ENCODE results near the gene PCF11.
"Not testable (repeated sequence)": the region's sequence is repeated elsewhere in the genome, so short reads cannot be mapped to it uniquely, and the experiment has no call there.

The PCF11 gene, protein sequence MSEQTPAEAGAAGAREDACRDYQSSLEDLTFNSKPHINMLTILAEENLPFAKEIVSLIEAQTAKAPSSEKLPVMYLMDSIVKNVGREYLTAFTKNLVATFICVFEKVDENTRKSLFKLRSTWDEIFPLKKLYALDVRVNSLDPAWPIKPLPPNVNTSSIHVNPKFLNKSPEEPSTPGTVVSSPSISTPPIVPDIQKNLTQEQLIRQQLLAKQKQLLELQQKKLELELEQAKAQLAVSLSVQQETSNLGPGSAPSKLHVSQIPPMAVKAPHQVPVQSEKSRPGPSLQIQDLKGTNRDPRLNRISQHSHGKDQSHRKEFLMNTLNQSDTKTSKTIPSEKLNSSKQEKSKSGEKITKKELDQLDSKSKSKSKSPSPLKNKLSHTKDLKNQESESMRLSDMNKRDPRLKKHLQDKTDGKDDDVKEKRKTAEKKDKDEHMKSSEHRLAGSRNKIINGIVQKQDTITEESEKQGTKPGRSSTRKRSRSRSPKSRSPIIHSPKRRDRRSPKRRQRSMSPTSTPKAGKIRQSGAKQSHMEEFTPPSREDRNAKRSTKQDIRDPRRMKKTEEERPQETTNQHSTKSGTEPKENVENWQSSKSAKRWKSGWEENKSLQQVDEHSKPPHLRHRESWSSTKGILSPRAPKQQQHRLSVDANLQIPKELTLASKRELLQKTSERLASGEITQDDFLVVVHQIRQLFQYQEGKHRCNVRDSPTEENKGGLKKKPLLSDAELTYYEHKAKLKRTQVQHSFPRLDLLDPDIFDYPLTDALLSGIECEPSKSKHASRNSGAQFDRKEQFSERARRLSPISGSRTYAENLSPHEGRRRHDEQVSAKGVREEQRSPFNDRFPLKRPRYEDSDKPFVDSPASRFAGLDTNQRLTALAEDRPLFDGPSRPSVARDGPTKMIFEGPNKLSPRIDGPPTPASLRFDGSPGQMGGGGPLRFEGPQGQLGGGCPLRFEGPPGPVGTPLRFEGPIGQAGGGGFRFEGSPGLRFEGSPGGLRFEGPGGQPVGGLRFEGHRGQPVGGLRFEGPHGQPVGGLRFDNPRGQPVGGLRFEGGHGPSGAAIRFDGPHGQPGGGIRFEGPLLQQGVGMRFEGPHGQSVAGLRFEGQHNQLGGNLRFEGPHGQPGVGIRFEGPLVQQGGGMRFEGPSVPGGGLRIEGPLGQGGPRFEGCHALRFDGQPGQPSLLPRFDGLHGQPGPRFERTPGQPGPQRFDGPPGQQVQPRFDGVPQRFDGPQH (N-terminal part only)

DNA sequence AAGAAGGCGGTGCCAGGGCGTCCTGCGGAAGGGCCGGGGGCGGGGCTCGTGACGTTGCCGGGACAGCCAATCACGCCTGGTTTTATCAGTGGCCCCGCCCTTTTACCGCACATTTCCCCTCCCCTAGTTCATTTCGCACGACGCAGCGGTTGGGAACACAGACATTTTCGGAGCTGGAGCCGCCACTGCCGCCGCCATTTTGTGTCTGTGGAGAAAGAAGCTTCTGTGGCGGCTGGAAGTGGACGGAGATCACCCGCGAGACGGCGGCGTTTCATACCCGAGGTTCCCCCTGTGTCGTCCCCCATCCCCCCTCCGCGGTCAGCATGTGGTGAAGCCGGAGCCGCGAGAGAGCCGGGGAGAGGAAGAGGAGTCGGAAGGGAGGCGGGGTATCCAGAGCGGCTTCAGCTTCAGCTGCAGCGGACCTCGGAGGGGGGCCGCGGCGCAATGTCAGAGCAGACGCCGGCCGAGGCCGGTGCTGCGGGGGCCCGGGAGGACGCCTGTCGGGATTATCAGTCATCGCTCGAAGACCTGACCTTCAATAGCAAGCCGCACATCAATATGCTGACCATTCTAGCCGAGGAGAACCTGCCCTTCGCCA lies at the start of gene PCF11:
TSS of gene PCF11 (plus strand) at position 136 of the 598 bp plus-strand sequence. CDS start at position 445, 309 bp downstream.
- no peak for DNase-seq

DNA sequence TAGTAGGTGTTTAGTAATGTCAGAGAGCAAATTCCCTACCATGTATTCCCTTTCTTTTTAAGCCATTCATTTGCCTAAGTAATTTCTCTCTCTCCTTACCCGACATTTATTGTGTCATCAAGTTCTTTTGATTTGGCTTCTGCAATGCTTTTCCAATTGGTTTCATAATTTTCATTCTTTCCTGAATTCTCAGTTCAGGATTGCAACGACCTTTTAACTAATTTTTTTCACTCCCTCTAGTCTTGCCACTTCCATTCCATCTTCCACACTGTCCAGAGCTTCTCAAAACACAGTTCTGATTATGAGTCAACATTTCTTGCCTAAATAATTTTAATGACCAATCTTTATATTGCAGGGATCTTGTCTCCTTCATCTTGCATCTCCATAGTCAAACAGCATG lies 44.0 kb upstream of the PCF11 start:
- DNase-seq = no peak

DNA sequence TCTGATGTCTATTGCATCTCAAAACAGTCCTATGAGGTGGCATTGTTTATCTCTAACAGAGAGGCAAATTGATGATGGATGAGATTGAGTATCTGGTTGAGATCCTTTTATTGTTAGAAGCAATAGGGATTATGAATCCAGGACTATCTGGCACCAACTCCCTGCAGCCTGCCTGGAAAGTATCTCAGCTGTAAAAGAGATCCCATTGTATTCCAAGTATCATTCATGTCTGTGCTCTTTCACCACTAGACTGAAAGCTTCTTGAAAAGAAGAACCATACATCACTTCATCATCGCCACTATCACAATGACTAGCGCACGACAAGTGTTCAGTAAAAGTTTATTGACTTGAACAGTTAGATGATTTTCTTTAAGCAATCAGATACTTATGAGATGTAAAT lies 41.9 kb upstream of the PCF11 start:
- no peak for DNase-seq

DNA sequence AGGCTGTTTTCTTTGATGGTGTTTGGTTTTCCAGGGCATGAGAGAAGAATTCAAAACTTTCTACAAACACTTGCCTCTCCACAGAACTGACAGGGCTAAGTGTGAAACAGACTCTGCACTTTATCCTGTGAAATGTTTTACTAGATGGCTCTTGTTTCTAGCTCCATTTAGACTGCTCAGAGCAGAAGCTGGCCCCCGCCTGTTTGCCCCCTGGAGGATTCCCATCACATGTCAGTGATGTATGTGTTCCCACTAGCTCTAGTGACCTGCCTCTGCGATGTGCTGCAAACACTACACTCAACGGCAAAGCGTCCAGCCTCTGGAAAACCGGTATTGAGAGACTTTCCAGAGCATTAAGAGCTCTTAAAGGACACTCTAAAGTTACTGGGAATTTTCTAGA lies 41.4 kb upstream of the PCF11 start:
- DNase-seq = no peak

GRCh38 chr11:83116015-83116641 lies 40.8 kb upstream of the PCF11 start:
- no peak for DNase-seq

DNA sequence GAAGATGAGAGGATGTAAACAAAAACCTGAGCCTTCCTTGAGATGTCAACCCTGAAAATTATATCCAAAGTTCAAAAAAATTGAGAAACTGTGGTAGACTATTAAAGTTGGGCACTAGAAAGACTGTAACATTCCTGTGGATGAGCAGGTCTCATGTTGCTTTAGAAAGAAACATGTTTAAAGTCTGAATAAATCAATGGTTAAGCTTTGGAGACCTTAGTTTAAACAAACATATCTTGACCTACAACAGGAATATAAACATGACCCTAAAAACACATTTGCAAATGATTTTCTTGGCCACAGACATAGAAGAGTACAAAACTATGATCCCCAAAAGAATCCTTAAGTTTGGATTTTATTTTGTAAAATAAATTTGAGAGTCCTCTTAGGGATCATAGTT lies 38.1 kb upstream of the PCF11 start:
- no peak for DNase-seq

GRCh38 chr11:83119216-83119615 lies 37.7 kb upstream of the PCF11 start:
- DNase-seq = no peak

DNA sequence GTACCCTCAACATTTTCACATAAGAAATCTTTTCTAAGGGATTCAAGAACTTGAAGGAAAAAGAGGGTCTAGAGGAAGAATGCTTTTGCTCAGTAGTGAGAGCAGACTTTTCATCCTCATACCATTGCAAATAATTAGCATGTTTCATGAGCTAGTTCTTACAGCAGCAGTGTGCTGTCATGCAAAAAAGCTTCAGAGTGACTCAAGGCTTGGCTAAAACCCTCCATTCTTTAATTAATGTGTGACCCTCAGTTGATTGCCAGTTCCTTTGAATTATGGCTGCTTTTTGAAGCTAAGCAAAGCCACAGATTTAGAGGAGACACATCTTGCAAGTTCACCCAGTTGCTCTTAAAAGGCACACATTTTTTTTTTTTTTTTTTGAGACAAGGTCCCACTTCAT lies 36.6 kb upstream of the PCF11 start:
- no peak for DNase-seq

DNA sequence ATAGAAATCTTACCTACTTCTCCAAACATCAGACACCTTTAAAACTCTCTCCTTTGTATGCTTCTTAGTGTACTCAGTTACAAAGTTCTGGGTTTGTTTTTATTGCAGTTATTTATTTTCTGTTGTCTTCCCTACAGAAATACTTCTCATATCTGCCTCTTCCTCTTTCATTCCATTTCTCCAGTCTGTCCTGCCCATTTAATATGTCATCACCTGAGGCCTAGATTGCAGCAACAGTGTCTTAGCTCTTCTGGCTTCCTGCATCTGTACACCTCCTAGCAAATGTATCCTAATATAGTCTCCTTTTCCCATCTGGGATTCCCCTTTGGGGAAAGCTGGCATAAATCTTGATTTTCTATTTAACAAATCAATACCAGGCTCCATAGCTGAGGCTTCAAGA lies 34.9 kb upstream of the PCF11 start:
- no peak for DNase-seq

DNA sequence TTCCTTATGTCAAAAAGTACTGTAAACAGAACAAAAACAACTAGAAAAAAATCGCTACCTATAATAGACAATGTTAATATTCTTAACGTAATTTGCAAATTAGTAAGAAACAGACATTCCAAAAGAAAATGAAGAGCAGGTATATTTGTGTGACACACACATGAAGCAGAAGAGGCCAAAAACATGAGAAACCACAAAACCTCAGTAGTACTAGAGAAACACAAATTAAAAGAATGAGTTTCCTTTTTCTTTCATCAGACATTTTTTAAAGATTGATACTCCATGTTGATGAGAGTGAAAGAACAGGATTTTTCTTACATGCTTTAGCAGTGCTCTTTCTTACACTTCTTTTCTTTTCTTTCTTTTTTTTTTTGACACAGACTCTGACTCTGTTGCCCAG lies 34.2 kb upstream of the PCF11 start:
- DNase-seq = no peak

- no peak for DNase-seq
These were observed 32.1 kb upstream of the PCF11 start for GRCh38 chr11:83124636-83125424.

- DNase-seq = no peak
These were observed 31.4 kb upstream of the PCF11 start for GRCh38 chr11:83125577-83125976.

DNA sequence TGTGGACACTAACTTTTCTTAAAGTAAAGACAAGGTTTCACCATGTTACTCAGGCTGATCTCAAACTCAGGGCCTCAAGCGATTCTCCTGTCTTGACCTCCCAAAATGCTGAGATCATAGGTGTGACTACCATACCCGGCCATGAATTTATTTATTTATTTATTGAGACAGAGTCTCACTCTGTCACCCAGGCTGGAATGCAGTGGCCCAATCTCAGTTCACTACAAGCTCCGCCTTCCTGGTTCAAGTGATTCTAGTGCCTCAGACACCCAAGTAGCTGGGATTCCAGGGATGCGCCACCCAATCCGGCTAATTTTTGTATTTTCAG lies 29.7 kb upstream of the PCF11 start:
- no peak for DNase-seq

DNA sequence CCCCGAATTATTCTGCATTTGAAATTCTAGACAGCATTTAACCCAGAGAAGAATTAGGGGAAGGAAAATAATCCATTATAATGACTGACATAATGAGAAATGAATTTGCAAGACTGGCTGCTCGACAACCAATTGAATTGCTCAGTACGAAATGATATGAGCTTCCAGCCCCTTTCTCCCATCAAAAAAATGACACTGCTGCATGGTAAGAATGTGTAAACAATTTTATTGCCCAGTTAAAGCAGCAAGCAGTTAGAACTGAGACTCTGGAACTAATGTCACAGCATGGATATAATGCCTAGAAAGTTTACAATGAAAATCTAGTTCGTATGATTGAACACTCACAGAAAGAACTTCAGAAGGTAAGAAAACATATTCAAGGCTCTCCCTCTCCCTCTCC lies 24.7 kb upstream of the PCF11 start:
- DNase-seq = no peak

DNA sequence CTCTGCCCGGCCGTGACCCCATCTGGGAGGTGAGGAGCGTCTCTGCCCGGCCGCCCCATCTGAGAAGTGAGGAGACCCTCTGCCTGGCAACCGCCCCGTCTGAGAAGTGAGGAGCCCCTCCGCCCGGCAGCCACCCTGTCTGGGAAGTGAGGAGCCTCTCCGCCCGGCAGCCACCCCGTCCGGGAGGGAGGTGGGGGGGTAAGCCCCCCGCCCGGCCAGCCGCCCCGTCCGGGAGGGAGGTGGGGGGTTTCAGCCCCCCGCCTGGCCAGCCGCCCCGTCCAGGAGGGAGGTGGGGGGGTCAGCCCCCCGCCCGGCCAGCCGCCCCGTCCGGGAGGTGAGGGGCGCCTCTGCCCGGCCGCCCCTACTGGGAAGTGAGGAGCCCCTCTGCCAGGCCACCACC lies 23.7 kb upstream of the PCF11 start:
- not testable (repeated sequence) for DNase-seq

DNA sequence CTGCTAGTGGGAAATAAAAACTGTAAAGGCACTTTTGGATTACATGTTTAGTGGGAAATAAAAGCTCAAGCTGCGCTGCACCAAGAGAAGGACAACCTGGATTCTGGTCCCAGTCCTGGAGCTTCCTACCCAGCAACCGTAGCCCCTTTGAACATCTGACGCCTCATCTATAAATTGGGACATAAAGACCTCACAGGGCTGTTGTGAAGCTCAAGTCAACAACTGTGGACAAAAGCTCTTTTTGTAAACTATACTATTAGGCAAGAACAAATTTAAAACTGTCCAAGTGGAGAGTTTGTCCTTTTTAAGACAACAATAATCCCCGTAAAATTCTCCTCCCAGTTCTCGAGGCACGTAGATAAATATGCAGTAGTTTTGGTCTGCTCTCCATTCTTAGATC lies 17.6 kb upstream of the PCF11 start:
- no peak for DNase-seq

- no peak for DNase-seq
These were observed 16.1 kb upstream of the PCF11 start for GRCh38 chr11:83140691-83141455.

GRCh38 chr11:83147895-83148294 lies 9.0 kb upstream of the PCF11 start:
- no peak for DNase-seq

- no peak for DNase-seq
These were observed 6.5 kb upstream of the PCF11 start for GRCh38 chr11:83150450-83150849.

- no peak for DNase-seq
These were observed 5.5 kb upstream of the PCF11 start for GRCh38 chr11:83151274-83151977.

All from DMS79 treated with DMSO at 0.1 percent for 48 hours (cell line).